Stimulated activated naive B cell treated with anti-CD40 and anti-IgM and Interleukin-4, amounts not matched to agents 10 μg/mL and 1 μg/mL and 100 μg/mL, for 72 hours (primary cell): ENCODE data around the gene KDELR3.

Experiments used
- ATAC-seq, 2 donors: fragments of 150-1000 bp; cut with Tn5 transposase; replicated peaks; 2 replicates each; pipeline ENCODE4 v1.10.0; 2021; ENCODE audit warnings: moderate library complexity in 1 of 2
- DNase-seq: peaks from one replicate; pipeline ENCODE4 v3.0.0; 2021
- H3K27ac Mint-ChIP-seq: one replicate; pipeline ENCODE4 v1.8.0; 2022; ENCODE audit warnings: mild to moderate bottlenecking, mixed read lengths
- H3K27me3 Mint-ChIP-seq, 2 donors: one replicate each; pipeline ENCODE4 v1.8.0; 2022; ENCODE audit warnings: mixed read lengths in 2 of 2
- H3K36me3 Mint-ChIP-seq, 2 donors: one replicate each; pipeline ENCODE4 v1.8.0; 2022; ENCODE audit warnings: mixed read lengths in 2 of 2, mild to moderate bottlenecking in 1 of 2
- H3K4me1 Mint-ChIP-seq, 2 donors: one replicate each; pipeline ENCODE4 v1.8.0; 2022; ENCODE audit warnings: mixed read lengths in 2 of 2, mild to moderate bottlenecking in 1 of 2
- H3K4me3 Mint-ChIP-seq, 2 donors: one replicate each; pipeline ENCODE4 v1.8.0; 2022; ENCODE audit warnings: mild to moderate bottlenecking in 2 of 2, mixed read lengths in 2 of 2, moderate library complexity in 1 of 2
- H3K9me3 Mint-ChIP-seq, 2 donors: one replicate each; pipeline ENCODE4 v1.8.0; 2022; ENCODE audit warnings: mixed read lengths in 2 of 2, mild to moderate bottlenecking in 1 of 2

Gene KDELR3

GRCh38 chr22:38474003-38474607, 6.2 kb downstream of the KDELR3 start:
- Mint-ChIP-seq H3K27ac (no peak overlapping the region), H3K27me3 (peaks cover 4 to 9% of the 10 kb centered on the region in 2 donors), H3K4me3 (no peak overlapping the region), H3K9me3 (no peaks in the 10 kb centered on the region), H3K4me1 (no peaks in the 10 kb centered on the region), H3K36me3 (no peaks in the 10 kb centered on the region)
- no peak for DNase-seq
- ATAC-seq = no peak

GRCh38 chr22:38477585-38477984, 9.7 kb downstream of the KDELR3 start:
- DNase-seq (no peak), ATAC-seq (no peak)
- Mint-ChIP-seq H3K4me3 (no peak overlapping the region), H3K27ac (peak overlapping the region; percentile 76), H3K36me3 (peaks cover 14% of the 10 kb centered on the region in 2 donors), H3K4me1 (no peaks in the 10 kb centered on the region), H3K9me3 (no peaks in the 10 kb centered on the region), H3K27me3 (no peaks in the 10 kb centered on the region)

- Mint-ChIP-seq H3K4me3 (no peak overlapping the region), H3K9me3 (no peaks in the 10 kb centered on the region), H3K36me3 (peaks cover 25 to 31% of the 10 kb centered on the region in 2 donors), H3K4me1 (peaks cover 0 to 5% of the 10 kb centered on the region in 2 donors), H3K27ac (peak overlapping the region; percentile 37), H3K27me3 (no peaks in the 10 kb centered on the region)
- no peak for ATAC-seq
- DNase-seq = no peak
These were observed 11.4 kb downstream of the KDELR3 start for GRCh38 chr22:38479096-38479837.

- Mint-ChIP-seq H3K36me3 (peaks cover 34 to 46% of the 10 kb centered on the region in 2 donors), H3K4me1 (peaks cover 1 to 6% of the 10 kb centered on the region in 2 donors), H3K9me3 (no peaks in the 10 kb centered on the region), H3K27me3 (no peaks in the 10 kb centered on the region), H3K27ac (peak overlapping the region; percentile 27), H3K4me3 (no peak overlapping the region)
- ATAC-seq (no peak), DNase-seq (no peak)
These were observed 13.4 kb downstream of the KDELR3 start for GRCh38 chr22:38481162-38481870.

- peaks cover 39 to 50% of the 10 kb centered on the region in 2 donors for H3K36me3 Mint-ChIP-seq
- peaks cover 1 to 10% of the 10 kb centered on the region in 2 donors for H3K4me1 Mint-ChIP-seq
- no peaks in the 10 kb centered on the region for H3K9me3 Mint-ChIP-seq
- H3K27me3 Mint-ChIP-seq = no peaks in the 10 kb centered on the region
- H3K4me3 Mint-ChIP-seq = no peak overlapping the region
- DNase-seq = no peak
- ATAC-seq = no peak
- no peak overlapping the region for H3K27ac Mint-ChIP-seq
These were observed 14.0 kb downstream of the KDELR3 start for GRCh38 chr22:38481871-38482332.

- no peak for DNase-seq
- H3K4me1 Mint-ChIP-seq = peaks cover 2 to 12% of the 10 kb centered on the region in 2 donors
- no peak for ATAC-seq
- no peaks in the 10 kb centered on the region for H3K9me3 Mint-ChIP-seq
- H3K36me3 Mint-ChIP-seq = peaks cover 40 to 52% of the 10 kb centered on the region in 2 donors
- no peak overlapping the region for H3K4me3 Mint-ChIP-seq
- H3K27ac Mint-ChIP-seq = peak overlapping the region; percentile 77
- no peaks in the 10 kb centered on the region for H3K27me3 Mint-ChIP-seq
These were observed 14.9 kb downstream of the KDELR3 start for GRCh38 chr22:38482662-38483308.

GRCh38 chr22:38484244-38484643, 16.3 kb downstream of the KDELR3 start:
- DNase-seq (no peak), ATAC-seq (no peak)
- no peaks in the 10 kb centered on the region for H3K27me3 Mint-ChIP-seq
- H3K36me3 Mint-ChIP-seq = peaks cover 47 to 64% of the 10 kb centered on the region in 2 donors
- H3K4me3 Mint-ChIP-seq = no peak overlapping the region
- peaks cover 4 to 16% of the 10 kb centered on the region in 2 donors for H3K4me1 Mint-ChIP-seq
- H3K9me3 Mint-ChIP-seq = no peaks in the 10 kb centered on the region
- H3K27ac Mint-ChIP-seq = peak overlapping the region; percentile 68

- H3K27me3 Mint-ChIP-seq = no peaks in the 10 kb centered on the region
- ATAC-seq (no peak), DNase-seq (no peak)
- H3K4me3 Mint-ChIP-seq = no peak overlapping the region
- H3K9me3 Mint-ChIP-seq = no peaks in the 10 kb centered on the region
- H3K36me3 Mint-ChIP-seq = peaks cover 57 to 75% of the 10 kb centered on the region in 2 donors
- peaks cover 7 to 27% of the 10 kb centered on the region in 2 donors for H3K4me1 Mint-ChIP-seq
- H3K27ac Mint-ChIP-seq = no peak overlapping the region
These were observed 17.9 kb downstream of the KDELR3 start for GRCh38 chr22:38485783-38486182.

GRCh38 chr22:38487946-38488345, 20.1 kb downstream of the KDELR3 start:
- Mint-ChIP-seq H3K27ac (no peak overlapping the region), H3K27me3 (no peaks in the 10 kb centered on the region), H3K9me3 (no peaks in the 10 kb centered on the region), H3K4me1 (peaks cover 7 to 28% of the 10 kb centered on the region in 2 donors), H3K4me3 (no peak overlapping the region), H3K36me3 (peaks cover 39 to 58% of the 10 kb centered on the region in 2 donors)
- no peak for DNase-seq
- no peak for ATAC-seq

GRCh38 chr22:38489142-38489541, 21.2 kb downstream of the KDELR3 start:
- peaks cover 39 to 54% of the 10 kb centered on the region in 2 donors for H3K36me3 Mint-ChIP-seq
- DNase-seq (no peak), ATAC-seq (no peak)
- H3K4me1 Mint-ChIP-seq = peaks cover 7 to 24% of the 10 kb centered on the region in 2 donors
- no peaks in the 10 kb centered on the region for H3K9me3 Mint-ChIP-seq
- no peak overlapping the region for H3K27ac Mint-ChIP-seq
- H3K27me3 Mint-ChIP-seq = no peaks in the 10 kb centered on the region
- no peak overlapping the region for H3K4me3 Mint-ChIP-seq

- ATAC-seq (no peak), DNase-seq (no peak)
- peaks cover 36 to 51% of the 10 kb centered on the region in 2 donors for H3K36me3 Mint-ChIP-seq
- H3K9me3 Mint-ChIP-seq = no peaks in the 10 kb centered on the region
- H3K27ac Mint-ChIP-seq = peak overlapping the region; percentile 84
- H3K4me3 Mint-ChIP-seq = no peak overlapping the region
- H3K4me1 Mint-ChIP-seq = peaks cover 7 to 22% of the 10 kb centered on the region in 2 donors
- H3K27me3 Mint-ChIP-seq = no peaks in the 10 kb centered on the region
These were observed 21.8 kb downstream of the KDELR3 start for GRCh38 chr22:38489561-38490145.

GRCh38 chr22:38490475-38490874, 22.6 kb downstream of the KDELR3 start:
- peaks cover 7 to 22% of the 10 kb centered on the region in 2 donors for H3K4me1 Mint-ChIP-seq
- no peak overlapping the region for H3K4me3 Mint-ChIP-seq
- no peaks in the 10 kb centered on the region for H3K9me3 Mint-ChIP-seq
- ATAC-seq (peak; percentile 36 to 45), DNase-seq (no peak)
- no peaks in the 10 kb centered on the region for H3K27me3 Mint-ChIP-seq
- peaks cover 35 to 46% of the 10 kb centered on the region in 2 donors for H3K36me3 Mint-ChIP-seq
- H3K27ac Mint-ChIP-seq = peak overlapping the region; percentile 69

- Mint-ChIP-seq H3K27me3 (no peaks in the 10 kb centered on the region), H3K4me3 (no peak overlapping the region), H3K27ac (peak overlapping the region; percentile 69), H3K9me3 (no peaks in the 10 kb centered on the region), H3K36me3 (peaks cover 33 to 45% of the 10 kb centered on the region in 2 donors), H3K4me1 (peaks cover 9 to 22% of the 10 kb centered on the region in 2 donors)
- ATAC-seq = no peak
- DNase-seq = no peak
These were observed 23.0 kb downstream of the KDELR3 start for GRCh38 chr22:38490915-38491314.
